HEK293 (cell line): ENCODE results near the gene TMEM143.

Experiments used
- REST ChIP-seq: fragments of 450-650 bp; formaldehyde crosslinking; IDR thresholded peaks from 2 replicates; pipeline ENCODE4 v1.5.1; 2016; ENCODE audit warnings: missing biosample characterization, missing genetic modification characterization
- ZBTB21 ChIP-seq: fragments of 450-650 bp; formaldehyde crosslinking; IDR thresholded peaks from 2 replicates; pipeline ENCODE4 v1.5.1; 2017; ENCODE audit warnings: missing biosample characterization, missing genetic modification characterization
- ZNF777 ChIP-seq: fragments of 450-650 bp; formaldehyde crosslinking; IDR thresholded peaks from 2 replicates; pipeline ENCODE4 v1.5.1; 2017; ENCODE audit warnings: missing biosample characterization, missing genetic modification characterization, borderline replicate concordance
- ZNF792 ChIP-seq: fragments of 450-650 bp; formaldehyde crosslinking; IDR thresholded peaks from 2 replicates; pipeline ENCODE4 v1.5.1; 2016; ENCODE audit warnings: missing biosample characterization, missing genetic modification characterization
- TF ChIP-seq, protein P1 (sequence below): fragments of 450-650 bp; formaldehyde crosslinking; IDR thresholded peaks from 2 replicates; pipeline ENCODE4 v1.5.1; 2016; ENCODE audit warnings: missing biosample characterization, missing genetic modification characterization, low read depth

DNA sequence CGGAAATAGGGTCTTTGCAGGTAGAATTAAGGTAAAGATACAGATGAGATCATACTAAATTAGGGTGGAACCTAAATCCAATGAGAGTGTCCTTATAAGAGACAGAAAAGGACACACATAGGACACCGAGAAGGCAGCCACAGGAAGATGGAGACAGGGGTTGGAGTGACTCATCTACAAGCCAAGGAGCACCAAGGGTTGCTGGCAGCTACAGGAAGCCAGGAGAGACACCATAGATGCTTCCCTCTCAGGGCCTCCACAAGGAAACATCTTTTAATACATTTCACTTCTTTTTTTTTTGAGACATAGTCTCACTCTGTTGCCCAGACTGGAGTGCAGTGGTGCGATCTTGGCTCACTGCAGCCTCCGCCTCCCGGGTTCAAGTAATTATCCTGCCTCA is 10.1 kb downstream of the TMEM143 start:
- no peak for TF ChIP-seq REST (tag by site-specific recombination)
- TF ChIP-seq ZBTB21 = no peak
- no peak for TF ChIP-seq ZNF792 (tag by site-specific recombination)
- TF ChIP-seq, protein P1, sequence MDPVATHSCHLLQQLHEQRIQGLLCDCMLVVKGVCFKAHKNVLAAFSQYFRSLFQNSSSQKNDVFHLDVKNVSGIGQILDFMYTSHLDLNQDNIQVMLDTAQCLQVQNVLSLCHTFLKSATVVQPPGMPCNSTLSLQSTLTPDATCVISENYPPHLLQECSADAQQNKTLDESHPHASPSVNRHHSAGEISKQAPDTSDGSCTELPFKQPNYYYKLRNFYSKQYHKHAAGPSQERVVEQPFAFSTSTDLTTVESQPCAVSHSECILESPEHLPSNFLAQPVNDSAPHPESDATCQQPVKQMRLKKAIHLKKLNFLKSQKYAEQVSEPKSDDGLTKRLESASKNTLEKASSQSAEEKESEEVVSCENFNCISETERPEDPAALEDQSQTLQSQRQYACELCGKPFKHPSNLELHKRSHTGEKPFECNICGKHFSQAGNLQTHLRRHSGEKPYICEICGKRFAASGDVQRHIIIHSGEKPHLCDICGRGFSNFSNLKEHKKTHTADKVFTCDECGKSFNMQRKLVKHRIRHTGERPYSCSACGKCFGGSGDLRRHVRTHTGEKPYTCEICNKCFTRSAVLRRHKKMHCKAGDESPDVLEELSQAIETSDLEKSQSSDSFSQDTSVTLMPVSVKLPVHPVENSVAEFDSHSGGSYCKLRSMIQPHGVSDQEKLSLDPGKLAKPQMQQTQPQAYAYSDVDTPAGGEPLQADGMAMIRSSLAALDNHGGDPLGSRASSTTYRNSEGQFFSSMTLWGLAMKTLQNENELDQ = no peak
- TF ChIP-seq ZNF777 (tag by site-specific recombination) = no peak
